RPMI8226 (cell line): Measurements from ENCODE around the gene PPM1H.

ENCODE experiments used
- DNase-seq: peaks from one replicate; pipeline ENCODE4 v3.0.0-alpha.2; 2015

The PPM1H gene

DNA sequence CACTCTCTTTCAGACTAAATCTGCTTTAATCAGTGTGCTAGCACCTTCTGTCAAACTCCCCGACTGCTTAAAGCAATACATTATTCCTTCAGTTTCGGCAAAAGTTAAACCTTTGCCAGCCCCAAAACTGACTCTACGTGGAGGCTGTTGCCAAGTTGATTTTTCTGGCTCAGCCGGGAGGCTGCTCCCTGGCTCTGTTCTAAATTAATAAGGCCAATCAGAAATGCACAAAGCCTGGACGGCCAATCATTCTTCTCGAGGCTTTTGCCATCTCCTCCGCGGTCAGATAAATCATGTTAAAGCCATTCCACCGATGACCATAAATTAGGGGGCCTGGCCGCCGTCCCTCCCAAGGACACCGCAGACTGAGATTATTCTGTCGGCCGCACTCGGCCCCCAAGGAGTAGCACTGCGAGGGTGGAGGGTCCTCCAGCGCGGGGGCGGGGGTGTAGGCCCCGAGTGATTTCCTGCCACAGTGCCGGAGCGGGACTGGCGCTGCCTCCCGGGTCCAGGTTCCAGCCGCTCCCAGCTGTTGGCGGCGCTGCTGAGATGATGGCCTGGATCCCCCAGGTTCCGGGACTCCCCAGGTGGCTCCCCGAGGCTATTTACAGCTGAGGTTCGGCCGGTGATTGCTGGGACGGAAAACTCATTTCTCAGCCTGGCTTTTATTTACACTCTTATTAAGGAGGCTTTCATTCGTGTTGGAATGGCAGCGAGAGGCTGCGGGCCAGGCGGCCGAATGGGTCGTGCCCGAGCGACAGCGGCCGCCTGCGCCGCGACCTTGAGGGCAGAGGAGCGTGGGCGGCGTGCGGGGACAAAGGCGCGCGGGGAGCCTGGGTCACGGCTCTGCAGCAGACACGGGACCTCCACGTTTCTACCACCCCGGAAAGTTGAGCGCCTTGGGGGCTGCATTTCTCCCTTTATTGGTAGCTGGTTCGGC is 303.2 kb downstream of the PPM1H start:
- peak; percentile 9 for DNase-seq

DNA sequence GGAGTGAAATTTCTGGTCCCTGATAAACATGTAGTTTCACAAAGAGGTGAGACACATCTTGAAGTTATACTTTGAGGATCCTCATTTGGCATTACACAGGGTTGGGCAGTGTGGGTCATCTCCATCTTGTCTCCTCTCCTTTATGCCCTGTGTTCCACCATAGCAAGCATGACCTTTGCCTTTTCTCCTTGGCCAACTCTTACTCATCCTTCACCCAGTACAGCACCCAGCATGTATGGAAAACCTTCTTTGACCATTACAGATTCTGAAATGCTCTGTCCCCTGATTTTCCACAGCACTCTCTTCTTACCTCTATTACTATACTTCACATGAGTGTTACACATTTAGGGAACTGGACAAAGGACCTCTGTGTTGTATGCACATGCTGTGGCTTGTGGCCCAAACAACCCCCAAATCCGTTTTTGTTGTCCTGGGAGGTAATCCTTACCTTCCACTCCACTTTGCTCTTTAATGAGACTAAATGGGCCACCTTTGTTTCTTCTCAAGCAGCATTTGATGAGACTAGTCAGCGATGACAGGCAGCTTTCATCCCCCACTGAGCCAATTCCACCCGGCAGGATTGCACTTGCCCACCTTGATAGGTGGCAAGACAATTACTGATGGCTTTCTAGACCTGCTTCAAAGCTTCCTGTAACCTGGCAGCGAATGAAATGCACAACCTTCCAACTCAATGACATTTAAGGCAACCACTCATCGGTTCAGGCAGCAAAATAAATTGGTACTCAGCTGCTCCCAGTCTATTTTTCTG is 304.8 kb downstream of the PPM1H start:
- DNase-seq: no peak

DNA sequence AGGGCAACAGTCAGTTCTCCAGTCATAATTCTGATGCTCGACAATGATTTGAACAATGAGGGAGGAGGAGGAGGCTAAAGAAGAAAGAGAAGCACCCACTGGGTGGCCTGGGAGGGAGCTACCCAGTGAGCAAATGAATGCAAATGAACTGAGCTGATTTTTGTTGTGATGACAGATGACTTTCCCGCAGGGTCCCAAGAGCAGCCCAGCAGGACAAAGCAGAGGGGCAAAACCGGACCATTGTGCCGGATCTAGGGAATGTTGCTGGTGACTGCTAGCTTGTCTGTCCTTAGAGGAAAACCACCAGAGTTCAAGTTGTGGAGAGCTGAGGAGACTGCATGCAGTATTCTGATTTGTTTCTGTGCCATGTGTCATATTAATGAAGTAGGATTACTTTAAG is 305.5 kb downstream of the PPM1H start:
- no peak for DNase-seq

DNA sequence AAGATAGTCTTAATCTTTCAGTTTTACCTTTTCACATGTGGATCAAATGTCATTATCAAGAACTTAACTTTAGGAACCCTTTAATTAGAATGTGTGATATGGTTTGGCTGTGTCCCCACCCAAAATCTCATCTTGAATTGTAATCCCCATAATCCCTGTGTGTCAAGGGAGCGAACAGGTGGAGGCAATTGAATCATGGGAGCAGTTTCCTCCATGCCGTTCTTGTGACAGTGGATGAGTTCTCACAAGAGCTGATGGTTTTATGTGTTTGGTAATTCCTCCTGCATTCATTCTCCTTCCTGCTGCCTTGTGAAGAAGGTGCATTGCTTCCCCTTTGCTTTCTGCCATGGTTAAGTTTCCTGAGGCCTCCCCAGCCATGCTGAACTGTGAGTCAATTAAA is 307.8 kb downstream of the PPM1H start:
- no peak for DNase-seq

DNA sequence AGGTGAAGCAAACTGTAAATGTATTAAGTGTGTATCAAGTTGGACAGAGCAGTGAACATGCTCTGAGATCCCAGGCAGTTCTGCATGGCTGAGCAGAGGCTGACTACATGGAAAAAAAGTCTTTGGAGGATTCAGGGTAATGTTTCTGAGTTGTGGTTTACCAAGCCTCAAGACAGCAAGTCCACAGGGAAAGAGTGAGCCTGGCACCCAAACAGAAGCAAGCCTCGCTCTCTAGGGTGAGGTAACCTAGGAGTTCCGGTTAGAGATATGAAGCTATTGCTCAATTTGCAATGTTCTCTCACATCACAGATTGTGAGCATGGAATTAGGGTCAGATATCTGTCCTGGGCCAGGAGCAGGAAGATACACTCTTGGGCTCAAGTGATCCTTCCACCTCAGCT is 309.7 kb downstream of the PPM1H start:
- no peak for DNase-seq

DNA sequence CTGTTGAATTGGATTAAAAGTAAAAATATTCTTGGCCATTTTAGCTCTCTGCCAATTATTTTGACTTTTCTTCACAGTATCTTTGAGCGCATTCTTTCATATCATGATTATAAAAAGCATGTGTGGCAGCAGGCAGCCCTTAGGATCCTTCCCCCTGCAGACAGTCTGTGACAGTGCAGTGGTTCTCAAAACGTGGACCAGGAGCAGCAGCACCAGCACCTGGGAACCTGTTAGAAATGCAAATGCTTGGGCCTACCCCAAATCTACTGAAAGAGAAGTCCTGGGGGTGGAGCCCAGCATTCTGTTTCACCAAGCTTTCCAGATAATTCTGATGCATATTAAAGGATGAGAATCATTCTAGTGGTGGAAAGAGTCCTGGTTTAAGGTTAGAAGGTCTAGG is 312.8 kb downstream of the PPM1H start:
- no peak for DNase-seq

DNA sequence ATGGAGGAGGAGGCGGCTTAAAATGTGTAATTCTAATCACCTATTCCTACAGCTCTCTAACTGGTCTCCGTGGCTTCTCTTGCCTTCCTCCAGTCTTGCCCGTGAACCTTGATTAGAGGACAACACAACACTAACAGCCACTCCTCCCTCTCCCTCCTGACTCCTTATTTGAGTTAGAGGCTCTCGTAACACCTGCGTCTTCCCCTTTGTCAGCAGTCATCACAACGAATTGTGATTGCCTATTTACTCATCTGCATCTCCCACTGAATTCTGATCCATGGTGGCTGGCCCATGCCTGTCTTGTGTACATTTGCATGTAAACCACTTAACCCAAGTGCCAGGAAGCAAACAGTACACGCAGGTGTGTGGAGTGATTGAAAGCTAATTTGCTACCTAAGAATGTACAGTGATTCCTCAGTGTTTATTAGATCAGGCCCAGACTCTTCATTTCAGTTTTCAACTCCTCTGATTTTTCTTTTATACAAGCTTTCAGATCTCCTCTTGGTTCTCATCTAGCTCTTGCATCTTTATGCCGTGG is 313.8 kb downstream of the PPM1H start:
- no peak for DNase-seq

DNA sequence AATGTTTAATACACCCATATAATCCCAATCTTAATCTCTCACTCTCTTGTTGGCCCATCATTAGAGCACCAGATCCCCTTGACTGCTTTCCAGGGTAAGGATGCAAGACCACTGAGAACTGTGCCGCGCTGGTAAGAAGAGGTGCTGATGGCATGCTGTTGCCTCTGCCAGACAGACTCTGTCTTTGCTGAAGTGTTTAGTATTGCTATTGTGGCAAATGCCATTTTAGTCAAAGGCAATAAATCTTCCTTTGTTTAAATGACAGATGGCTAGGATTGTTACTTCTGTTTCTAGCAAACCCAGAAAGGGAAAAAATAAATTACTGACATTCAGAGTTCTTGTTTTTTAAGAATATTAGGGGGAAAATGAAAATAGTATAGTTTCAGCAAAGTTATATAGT is 316.0 kb downstream of the PPM1H start:
- no peak for DNase-seq

DNA sequence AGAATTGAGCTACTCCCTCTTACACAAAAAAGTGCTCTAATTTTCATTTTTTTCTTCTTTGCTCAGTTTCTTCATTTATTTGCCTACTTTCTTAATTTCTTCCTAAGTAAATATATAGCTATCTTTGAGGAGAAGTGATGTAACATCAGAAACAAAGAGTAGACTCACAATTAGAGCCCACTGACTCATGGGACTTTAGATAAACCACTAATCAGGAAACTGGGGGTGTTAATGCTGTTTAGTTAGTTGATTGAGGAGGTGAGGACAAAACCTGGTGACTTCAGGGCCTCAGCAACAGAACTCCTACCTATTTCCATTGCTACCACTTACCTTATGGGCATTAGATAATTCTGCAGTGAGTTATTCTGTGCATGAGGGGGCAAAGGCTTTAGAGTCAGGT is 316.6 kb downstream of the PPM1H start:
- no peak for DNase-seq

DNA sequence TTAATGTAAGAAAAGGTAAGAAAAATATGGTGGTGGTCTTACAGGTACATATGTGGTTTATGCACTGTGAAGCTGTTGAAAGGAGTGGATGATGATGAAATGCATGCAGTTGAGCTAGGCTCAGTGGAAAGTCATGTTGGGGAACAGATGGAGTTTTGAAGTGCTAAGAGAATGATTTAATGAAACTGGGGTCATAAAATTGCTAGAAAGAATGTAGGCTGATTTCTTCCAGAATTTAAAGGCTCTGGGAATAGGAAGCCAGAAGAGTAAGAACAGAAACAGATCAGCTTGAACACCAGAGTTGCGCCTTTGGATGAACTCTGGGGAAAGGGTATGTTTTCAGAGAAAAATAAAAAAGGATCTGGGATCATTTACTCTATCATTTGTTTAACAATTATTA is 321.9 kb downstream of the PPM1H start:
- DNase-seq: no peak

DNA sequence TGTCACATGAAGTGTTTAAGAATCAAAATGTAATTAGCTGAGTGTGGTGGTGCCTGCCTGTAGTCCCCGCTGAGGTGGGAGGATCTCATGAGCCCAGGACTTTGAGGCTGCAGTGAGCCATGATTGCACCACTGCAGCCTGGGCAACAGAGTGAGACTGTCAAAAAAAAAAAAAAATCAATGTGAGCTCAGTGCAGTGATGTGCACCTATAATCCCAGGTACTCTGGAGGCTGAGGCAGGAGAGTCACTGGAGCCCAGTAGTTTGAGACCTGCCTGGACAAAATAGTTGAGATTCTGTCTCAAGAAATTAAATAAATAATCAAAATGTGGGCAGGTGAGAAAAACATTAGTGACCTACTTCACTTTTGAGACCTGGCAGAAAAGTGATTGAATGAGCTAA is 328.3 kb downstream of the PPM1H start:
- DNase-seq: no peak

DNA sequence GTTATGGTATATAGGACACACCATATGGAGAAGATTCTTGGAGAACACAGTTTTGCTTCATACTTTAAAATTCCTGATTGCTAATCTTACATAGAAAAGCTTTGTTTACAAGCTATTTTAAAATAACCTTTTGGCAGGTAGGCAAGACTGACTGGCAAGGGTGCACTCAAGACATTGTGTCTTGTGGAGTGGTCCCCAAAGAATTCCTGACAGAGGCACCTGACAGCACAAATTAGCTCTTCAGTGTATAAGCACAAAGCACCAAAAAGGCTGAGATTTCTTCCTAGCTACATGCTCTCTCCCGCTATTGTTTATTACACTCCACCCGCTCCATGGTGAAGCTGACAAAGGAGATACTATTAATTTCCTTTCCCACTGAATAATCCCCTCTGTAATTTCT is 329.0 kb downstream of the PPM1H start:
- DNase-seq: no peak

DNA sequence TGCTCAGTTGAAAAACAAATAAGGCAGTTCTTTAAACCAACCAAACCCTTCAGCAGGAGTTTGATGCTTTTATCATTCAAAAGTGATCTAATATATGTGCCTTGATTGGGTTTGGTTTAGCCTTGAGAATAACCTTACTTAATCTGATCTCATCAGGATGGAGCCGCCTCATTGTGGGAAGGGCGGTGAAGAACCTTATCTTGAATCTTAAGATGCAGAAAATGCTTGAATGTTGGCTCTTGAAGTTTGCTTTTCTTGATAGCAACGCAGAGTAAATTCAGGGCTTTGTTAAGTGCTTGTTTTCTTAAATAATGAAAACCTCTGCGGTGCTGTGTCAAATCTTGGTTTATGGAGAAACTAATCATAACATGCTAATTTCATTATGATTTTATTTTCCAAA is 330.1 kb downstream of the PPM1H start:
- no peak for DNase-seq

DNA sequence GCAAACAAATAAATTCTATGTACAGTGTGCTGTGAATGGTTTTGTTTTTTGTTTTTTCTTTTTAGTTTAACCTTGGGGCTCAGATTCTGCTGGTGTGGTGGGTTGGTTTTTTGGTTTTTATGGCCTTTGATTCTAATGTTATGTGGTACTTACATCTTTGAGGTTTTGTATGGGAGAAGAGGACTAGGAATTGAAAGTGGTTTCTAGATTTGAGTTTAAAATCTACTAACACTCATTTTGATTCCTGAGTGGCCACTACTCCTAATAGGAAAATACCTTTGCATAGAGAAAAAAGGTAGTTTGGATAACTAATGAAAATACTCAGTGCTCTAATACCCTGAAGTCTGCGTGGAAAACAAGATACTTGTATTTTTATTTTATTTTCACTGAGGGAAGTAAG is 330.6 kb downstream of the PPM1H start:
- DNase-seq: no peak

DNA sequence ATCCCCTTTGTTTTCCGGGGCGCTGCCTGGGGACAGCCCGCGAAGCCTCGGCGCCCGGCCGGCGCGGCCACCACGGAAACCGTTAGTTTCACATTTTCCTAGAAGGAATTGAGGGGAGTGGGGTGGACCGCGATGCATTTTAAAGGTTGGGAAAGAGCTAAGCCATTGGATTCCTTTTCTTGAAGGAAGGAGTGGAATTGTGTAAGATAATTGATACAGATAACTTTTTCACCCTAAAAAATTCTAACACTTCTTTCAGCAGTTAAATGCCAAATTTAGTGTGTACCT is 331.2 kb downstream of the PPM1H start:
- no peak for DNase-seq

DNA sequence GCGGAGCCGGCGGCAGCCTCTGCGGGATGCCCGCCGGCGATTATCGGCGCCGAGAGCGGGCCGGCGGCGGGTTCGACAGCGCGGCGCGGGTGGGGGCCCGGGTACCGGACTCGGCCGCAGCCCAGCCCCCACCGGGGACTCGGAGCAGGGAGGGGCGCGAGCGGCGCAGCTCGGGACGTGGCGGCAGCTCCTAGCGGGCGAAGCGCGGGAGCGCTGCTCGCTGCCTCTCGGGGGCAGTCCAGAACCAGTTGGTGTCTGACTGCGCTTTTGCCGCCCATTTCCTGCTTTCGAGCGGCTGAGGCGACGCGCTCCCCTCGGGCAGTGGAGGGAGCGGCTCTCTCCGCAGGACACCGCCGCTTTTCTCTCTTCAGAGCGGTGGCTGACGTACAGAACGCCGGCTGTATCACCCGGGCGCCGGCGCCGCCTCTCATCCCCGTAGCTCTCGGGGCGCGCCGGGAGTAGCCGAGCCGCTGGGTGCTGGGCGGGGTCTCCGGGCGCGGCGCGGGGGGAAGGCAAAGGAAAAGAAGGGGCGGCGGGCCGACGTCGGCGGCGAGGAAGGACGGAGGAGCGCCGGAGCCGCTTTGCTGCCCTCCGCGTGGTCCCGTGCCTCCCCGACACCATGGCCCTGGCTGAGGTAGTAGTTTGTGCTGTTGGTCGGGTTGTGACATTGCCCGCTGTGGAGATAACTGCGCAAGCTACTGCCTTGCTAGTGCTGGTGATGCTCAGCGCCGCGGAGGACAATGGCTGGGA is 331.7 kb downstream of the PPM1H start:
- DNase-seq: peak; percentile 92

DNA sequence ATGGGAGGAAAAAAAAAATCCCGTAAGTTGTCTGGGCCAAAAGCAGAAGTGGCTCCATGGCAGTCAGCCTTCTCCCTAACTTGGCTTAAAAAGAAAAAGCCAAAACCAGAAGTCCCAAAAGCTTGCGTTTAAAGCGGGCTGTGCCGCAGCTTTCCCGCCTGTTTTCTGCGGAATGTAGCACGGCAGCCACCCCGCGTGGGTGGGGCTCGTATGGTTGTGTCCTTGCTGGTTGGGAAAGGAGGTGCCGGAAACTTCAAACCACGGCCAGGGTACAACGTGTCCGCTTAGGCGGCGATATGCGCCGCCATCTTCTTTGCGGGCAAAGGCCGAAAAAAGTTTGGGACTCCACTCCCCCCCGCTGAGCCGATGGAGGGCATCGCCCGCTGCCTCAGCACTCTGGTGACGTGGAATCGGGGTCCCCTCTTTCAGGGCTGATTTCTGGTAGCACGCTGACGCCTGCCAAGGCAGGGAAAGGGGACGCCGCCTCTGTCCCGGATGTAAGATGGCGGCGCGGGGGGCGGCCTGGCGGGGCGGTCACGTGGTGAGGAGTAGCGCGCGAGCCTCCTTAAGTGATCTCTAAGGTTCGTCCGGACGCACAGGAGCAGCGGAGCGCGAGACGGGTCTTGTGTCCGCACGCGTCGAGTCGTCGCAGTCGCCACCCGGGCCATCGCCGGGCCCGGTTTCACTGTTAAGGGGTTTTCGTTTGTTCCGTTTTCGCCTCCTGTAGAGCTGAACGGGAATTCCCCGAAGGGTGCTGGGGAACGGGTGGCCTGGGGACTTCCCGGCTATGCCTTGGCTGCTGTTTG is 332.5 kb downstream of the PPM1H start:
- peak; percentile 90 for DNase-seq

DNA sequence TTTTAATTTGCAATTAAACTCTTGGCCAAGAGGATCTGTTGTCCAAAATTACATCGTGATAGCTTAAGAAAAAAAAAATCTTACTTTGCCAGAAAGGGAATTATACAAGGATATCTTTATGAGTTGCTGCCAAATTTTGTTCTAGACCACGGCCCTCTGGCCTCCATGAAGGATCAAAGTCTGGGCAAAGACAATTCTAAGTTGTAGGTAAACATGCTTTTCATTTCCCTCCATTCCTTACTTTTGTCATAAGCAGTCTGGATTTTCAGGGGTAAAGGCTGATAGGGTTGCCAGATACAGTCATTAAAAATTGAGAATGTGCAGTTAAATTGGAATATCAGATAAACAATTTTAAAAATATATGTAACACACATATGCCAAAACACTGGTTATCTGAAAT is 333.2 kb downstream of the PPM1H start:
- DNase-seq: no peak

DNA sequence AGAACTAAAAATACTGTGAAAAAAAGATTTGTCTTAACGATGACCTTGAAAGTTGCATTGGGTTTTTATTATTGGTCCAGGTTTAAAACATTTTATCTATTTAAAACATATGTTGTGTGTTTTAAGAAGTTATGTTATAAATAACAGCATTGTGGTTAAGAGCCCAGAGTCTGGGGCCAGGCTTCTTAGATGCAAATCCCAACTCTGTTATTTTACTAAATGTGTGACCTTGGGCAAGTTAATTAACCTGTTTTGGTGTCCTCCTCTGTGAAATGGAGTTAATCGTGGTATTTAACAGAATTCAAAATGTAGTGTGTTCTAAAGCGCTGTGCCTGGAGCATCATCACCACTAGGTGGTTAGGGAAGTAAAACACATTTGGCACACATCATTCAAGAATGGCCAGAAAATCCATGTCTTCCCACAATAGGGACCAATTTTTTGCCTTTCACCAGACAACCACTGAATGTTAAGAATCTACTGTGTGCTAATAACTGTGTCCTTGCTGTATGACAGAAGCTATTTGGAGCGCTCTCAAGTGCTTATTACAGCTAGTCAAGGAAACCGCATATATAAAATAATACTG is 335.0 kb downstream of the PPM1H start:
- DNase-seq: no peak

DNA sequence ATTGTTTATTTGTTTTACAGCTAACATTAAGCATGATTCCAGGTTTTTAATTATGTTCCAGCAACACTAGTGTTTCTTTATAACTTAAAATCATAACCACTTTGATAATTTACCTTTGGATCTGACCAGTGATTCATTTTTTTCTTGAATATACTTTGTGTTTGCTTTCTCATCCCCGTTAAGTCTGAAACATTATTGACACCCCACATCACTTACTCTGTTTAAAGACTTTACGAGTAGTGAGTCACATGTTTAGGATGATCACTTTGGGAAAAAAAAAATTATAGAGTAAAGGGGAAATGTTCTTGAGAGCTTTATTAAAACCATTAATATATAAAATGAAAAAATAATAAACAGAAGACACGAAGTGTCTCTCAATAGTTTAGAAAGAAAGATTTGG is 336.1 kb downstream of the PPM1H start:
- no peak for DNase-seq

DNA sequence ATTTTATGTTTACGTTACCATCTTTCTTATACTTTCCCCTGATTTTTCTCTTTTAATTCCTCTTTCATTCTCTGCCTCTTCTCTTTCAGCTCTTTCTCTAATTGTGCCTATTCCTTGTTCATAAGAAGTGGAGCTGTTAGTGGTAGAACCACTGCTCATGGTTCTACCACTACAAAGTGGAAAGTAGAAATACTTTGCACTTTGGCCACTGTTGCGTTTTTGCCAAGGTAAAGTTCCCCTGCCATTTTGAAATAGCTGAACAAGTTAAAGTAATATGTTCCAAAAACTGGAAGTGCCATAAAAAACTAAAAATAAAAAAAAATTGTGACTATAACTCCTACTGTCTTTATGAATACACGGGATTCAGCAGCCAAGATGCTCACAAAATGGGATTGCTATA is 337.7 kb downstream of the PPM1H start:
- no peak for DNase-seq
